Posterior vena cava (tissue), 2 donors: Measurements from ENCODE around the gene GALNT17. TPM values are rescaled to one million over a fixed set of nuclear protein-coding genes. Genes with fewer than 3 reads are reported as not detected.

Experiments used
- DNase-seq: peaks from one replicate; pipeline ENCODE4 v3.0.0-alpha.2; 2020; ENCODE audit warnings: low spot score
- intact Hi-C, 2 donors: fragments of 100-400 bp; cut with DNase I; formaldehyde crosslinking; loops; one replicate each; pipeline versions ENCODE4 v1.14.1 to v1.14.2; 2022 to 2023
- long read RNA-seq, 2 donors: library from polyadenylated mRNA; unstranded; transcript quantifications; one replicate each; pipeline ENCODE4 v2.0.0, GENCODE V29; 2020 to 2021
- total RNA-seq, 2 donors: library from RNA; stranded (reverse); fragmentation: NEBNext Ultra II Directional; extraction: Animal tissue kit (Norgen Biotek cat#: 25700); gene quantifications; one replicate each; pipeline ENCODE4 v1.2.1, GENCODE V29; 2021
- donor health status: DM: yes; HTN: yes; CAD: no.
- donor health status: DM: yes; HTN: yes; CAD: no.

Gene GALNT17
- total RNA-seq: 10 to 100 TPM; 22.0 to 24.7 TPM
- long read RNA-seq, donor 1, partial matches to known transcripts: 2 of 8 reads
- long read RNA-seq, donor 1, other reads (novel, unspliced or antisense): 4 of 8 reads
- long read RNA-seq, donor 2, partial matches to known transcripts: 12 of 26 reads
- long read RNA-seq, donor 2, other reads (novel, unspliced or antisense): 10 of 26 reads

DNA sequence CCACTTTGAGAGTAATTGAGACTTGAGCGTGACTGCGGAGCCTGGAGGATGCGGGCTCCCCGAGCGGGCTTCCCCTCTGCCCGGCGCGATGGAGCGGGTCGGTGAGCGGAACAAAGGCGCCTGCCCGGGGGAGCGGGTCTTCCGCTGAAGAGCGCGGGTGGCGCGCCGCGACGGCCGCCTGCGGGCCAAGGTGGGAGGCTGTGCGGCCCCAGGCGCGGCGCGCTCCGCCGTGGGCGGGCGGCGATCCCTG is at the start of gene GALNT17:
TSS of gene GALNT17 (plus strand) at position 18 of the 250 bp plus-strand sequence.
- DNase-seq: no peak
- intact Hi-C loops: loop anchor here in 1 of 2 donors (5.0 to 10.0 kb wide), 2 partner anchors 277 to 365 kb away; no protein-coding TSS in a partner anchor

DNA sequence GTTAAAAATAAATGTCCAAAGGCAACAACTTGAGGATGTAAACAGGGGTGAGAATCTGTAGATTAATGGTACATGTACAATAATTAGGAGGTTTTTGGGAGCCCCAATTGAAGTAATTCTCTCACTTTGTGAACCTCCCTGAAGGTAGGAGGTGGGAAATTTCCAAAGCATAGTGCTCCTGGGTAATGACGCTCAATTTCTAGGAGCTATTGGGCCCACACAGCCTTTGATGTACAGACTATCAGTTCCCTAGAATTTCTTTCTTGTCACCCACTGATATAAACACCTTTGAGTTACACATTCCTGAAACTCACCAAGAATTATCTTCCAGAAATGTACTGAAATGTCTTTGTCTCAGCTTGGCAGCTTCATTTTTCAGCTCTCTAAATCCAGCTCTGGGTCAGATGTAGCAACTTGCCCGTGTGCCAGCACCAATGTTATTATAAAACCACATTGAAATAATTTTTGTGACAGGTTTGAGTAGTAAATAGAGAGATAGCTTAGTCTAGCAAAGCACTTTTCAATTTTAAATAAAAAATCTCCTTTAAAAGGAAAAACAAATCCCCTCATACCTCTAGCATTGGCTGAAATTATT is 36.6 kb upstream of the GALNT17 start:
- no peak for DNase-seq
- intact Hi-C loops: no loop called here

DNA sequence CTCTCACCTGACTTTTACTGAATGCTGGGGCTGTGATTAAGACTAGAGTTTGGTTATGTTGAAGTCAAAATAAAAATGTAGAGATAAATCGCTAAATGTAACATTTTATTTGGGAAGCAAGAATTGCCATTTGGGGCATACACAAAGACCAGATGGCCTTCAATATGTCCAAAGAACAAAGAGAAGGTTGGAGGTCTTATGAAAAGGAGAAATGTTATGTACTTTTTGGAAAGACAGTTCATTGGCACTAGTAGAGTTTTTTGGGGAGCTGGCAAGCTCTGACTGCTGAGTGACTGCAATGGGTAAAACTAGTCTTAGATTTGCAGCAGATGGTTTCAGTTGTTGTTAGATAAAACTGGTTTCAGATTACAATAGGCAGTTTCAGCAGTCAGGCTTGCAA is 35.6 kb upstream of the GALNT17 start:
- no peak for DNase-seq
- intact Hi-C loops: no loop called here

GRCh38 chr7:71106226-71106625 is 25.7 kb upstream of the GALNT17 start:
- intact Hi-C loops: no loop called here

GRCh38 chr7:71112436-71112835 is 19.5 kb upstream of the GALNT17 start:
- intact Hi-C loops: loop anchor here in 1 of 2 donors (5.0 kb wide), 1 partner anchor 1195 kb away; no protein-coding TSS in a partner anchor
- no peak for DNase-seq

More at GRCh38 chr7:71106226-71106625, 25.7 kb upstream of the GALNT17 start:
- DNase-seq: no peak

DNA sequence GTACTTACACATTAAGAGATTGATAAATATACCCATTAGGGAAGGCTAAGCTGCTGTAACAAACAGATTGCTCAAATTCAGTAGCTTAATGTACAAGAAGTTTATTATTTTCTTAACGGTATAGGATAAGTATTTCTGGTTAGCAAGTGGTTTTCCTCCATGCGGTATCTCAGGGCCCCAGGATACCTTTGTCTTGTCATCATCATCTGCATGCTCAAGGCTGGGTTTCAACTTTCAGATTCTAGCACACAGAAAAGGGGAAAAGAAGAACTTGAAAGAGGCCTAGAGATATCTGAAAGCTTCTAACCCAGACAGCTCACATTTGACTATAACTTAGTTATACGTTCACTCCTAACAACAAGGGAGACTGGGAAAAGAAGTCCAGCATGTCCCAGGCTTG is 11.8 kb upstream of the GALNT17 start:
- no peak for DNase-seq
- intact Hi-C loops: loop anchor here in 1 of 2 donors (10.0 kb wide), 1 partner anchor 615 kb away; no protein-coding TSS in a partner anchor

DNA sequence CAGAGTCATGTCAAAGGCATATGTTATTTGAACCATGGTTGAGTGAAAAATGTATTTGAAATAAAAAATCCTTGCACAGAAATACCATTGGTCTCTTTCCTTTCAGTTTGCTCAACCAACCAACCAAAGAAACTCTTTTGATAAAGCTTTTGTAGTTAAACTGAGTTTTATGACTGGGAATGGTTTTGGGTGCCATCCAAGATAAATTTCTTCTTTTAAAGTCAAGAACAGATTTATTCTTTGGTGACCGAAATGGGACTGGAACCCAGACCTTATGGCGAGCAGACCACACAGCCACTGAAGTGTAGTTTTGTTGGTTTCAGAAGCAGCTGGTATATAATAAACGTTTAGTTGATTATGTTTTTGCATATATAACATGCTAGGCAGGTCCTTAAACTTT is 2.8 kb upstream of the GALNT17 start:
- no peak for DNase-seq
- intact Hi-C loops: loop anchor here in 1 of 2 donors (10.0 kb wide), 1 partner anchor 606 kb away; no protein-coding TSS in a partner anchor

GRCh38 chr7:71130031-71130679 is 1.8 kb upstream of the GALNT17 start:
- intact Hi-C loops: loop anchor here in 1 of 2 donors (5.0 to 10.0 kb wide), 2 partner anchors 275 to 367 kb away; no protein-coding TSS in a partner anchor
- DNase-seq: no peak

DNA sequence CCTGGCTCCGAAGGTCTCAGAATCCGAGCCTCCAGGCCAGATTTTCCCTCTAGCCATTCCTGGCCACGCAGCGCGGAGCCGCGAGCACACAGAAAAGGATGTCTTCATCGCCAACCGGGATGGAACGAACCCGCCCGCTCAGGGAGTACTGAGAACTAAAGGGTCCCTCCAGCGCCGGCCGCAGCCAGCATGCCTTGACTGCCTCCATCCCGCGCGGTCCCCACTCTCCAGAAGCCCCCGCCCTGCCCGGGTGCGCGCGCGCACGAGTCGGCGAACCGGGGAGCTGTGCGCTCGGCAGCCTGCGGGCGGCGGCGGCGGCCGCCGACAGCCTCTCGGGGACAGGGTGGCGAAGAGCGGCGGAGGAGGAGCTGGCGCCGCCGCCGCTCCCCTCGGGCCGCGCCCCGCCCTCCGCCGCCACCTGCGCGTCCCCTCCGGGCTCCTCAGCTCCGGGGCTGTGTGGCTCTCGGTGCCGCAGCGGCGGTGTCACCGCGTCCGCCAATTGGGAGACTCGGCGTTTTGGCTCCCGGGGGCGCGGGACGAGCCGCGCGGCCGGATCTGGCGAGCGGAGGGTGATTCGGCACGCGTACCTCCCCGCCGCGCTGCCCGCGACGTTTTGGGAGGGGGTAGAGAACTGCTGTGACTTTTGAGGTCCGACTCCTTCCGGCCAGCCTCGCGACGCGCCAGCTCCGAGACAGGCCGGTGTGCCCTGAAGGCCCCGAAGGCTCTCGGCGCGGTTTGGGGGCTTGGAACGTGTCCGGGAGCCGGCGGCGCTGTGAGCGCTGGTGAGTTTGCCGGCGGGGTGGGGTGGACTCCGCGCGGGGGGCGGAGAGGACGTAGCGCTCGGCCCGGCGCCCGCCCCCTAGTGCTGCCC is 453 bp upstream of the GALNT17 start:
- peak; percentile 84 for DNase-seq
- intact Hi-C loops: loop anchor here in 1 of 2 donors (5.0 to 10.0 kb wide), 2 partner anchors 277 to 366 kb away; no protein-coding TSS in a partner anchor

DNA sequence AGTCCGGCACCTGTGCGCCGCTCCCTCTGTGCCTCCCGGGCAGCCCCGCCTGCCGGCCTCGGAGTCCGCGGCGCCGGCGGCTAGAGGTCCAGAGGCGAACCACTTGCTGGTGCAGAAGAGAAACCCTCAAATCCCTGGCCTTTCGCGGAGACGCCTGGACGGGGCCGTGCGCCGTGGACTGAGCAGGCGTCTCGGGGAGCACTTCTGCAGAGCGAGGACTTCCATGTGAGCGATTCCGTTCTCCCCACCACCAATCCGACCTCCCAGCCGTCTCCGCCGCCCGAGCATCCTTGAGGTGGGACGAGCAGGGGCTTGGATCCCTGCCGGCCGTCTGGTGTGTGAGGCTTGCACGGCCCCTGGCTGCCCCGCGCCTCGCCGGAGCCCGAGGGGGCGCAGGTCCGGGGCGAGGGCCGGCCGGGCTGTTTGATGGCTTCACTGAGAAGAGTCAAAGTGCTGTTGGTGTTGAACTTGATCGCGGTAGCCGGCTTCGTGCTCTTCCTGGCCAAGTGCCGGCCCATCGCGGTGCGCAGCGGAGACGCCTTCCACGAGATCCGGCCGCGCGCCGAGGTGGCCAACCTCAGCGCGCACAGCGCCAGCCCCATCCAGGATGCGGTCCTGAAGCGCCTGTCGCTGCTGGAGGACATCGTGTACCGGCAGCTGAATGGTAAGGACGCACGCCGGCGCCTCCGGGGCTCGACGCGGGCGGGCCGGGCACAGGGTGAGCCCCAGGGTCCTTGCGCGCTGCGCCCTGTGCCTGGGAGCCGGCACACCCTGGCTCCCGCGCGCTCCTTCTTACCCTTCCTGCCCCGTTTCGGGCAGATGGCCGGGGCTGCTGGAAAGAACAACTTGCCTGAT is 660 bp downstream of the GALNT17 start:
- no peak for DNase-seq
- intact Hi-C loops: loop anchor here in 1 of 2 donors (5.0 to 10.0 kb wide), 2 partner anchors 278 to 365 kb away; no protein-coding TSS in a partner anchor

GRCh38 chr7:71133232-71133622 is 1.3 kb downstream of the GALNT17 start:
- intact Hi-C loops: loop anchor here in 1 of 2 donors (5.0 to 10.0 kb wide), 2 partner anchors 278 to 364 kb away; no protein-coding TSS in a partner anchor
- DNase-seq: no peak

DNA sequence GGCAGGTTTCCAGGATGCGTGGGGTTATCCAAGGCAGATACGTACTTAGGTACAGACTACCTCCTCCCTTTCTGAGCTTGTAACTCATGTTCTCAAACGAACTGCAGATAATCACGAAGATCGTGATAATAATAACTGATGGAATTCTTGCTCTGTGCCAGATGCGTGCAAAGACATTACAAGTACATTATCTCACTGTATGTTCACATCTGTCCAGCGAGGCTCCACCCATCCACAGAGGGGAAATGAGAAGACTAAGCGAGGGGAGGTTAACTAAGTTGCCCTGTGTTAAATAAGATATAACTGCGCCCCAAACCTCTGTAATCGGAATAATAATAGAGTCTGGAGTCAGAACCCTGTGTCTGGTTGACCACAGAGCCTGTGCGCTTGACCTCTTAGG is 1.9 kb downstream of the GALNT17 start:
- intact Hi-C loops: loop anchor here in 1 of 2 donors (5.0 to 10.0 kb wide), 2 partner anchors 279 to 363 kb away; no protein-coding TSS in a partner anchor

GRCh38 chr7:71135116-71135515 is 3.2 kb downstream of the GALNT17 start:
- intact Hi-C loops: loop anchor here in 1 of 2 donors (10.0 kb wide), 1 partner anchor 280 kb away; no protein-coding TSS in a partner anchor
- DNase-seq: no peak

More for the DNA sequence above, 1.9 kb downstream of the GALNT17 start:
- no peak for DNase-seq

- intact Hi-C loops: loop anchor here in 1 of 2 donors (10.0 kb wide), 1 partner anchor 281 kb away; no protein-coding TSS in a partner anchor
- no peak for DNase-seq
These were observed 3.7 kb downstream of the GALNT17 start for GRCh38 chr7:71135663-71136062.

DNA sequence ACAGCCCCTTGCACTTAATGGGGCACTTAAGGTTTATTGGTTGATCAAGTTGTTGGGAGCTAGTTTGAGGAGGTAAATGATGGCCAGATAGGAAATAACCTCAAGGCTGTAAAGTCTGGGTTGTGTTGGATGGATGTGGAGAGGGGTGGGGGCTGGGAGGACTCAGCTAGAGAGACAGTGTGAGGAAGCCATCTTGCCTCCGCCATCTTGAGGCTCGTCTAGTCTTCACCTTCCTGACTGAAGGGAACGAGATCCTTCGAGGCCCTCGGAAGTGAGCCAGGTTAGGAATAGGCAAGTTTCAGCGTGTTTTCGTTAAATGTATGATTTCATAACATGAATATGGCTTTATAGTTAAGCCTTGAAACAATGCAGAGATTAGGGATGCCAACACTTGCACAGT is 5.5 kb downstream of the GALNT17 start:
- intact Hi-C loops: loop anchor here in 1 of 2 donors (10.0 kb wide), 1 partner anchor 283 kb away; no protein-coding TSS in a partner anchor

GRCh38 chr7:71140264-71140663 is 8.3 kb downstream of the GALNT17 start:
- intact Hi-C loops: no loop called here
- no peak for DNase-seq

More for the DNA sequence above, 5.5 kb downstream of the GALNT17 start:
- DNase-seq: no peak

DNA sequence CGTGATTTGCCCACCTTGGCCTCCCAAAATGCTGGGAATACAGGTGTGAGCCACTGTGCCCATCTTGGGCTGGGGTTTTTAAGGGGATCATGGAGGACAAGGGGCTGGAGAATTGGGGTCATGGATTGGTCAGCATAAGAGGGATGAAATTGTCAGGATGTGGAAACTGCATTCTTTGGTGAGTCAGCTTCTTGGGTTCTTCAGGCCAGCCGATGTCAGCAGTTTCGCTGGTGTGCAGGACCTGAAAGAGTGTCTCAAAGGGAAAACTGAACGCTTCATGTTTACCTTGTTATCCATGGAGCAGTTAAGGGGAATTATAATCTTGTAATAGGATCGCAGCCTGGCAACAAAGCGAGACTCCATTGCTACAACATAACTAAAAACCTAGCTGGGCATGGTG is 13.0 kb downstream of the GALNT17 start:
- DNase-seq: no peak
- intact Hi-C loops: no loop called here
